SK-N-SH treated with all-trans-retinoic acid at 6 μM for 48 hours (cell line): Measurements from ENCODE around the gene CCL25.

ENCODE experiments used
- ATAC-seq: fragments of 200-7000 bp; cut with Tn5 transposase; 3 replicates; pipeline ENCODE4 v1.9.1; 2020; ENCODE audit warnings: mild to moderate bottlenecking, moderate library complexity
- ARNTL ChIP-seq: fragments of 450-650 bp; formaldehyde crosslinking; IDR thresholded peaks from 2 replicates; pipeline ENCODE4 v1.5.0; 2020; ENCODE audit warnings: low read depth, mild to moderate bottlenecking, moderate library complexity, borderline replicate concordance
- BACH2 ChIP-seq: fragments of 250-450 bp; sonication (Bioruptor Pico); IDR thresholded peaks from 2 replicates; pipeline ENCODE4 v1.9.0; 2021; ENCODE audit warnings: mild to moderate bottlenecking, borderline replicate concordance
- CREB5 ChIP-seq: fragments of 250-450 bp; sonication (Bioruptor Pico); IDR thresholded peaks from 2 replicates; pipeline ENCODE4 v1.5.1; 2020; ENCODE audit warnings: low read depth, mild to moderate bottlenecking, moderate library complexity
- CSDC2 ChIP-seq: fragments of 250-450 bp; sonication (Bioruptor Pico); IDR thresholded peaks from 2 replicates; pipeline ENCODE4 v1.5.0; 2020; ENCODE audit warnings: mild to moderate bottlenecking, moderate library complexity
- ESRRG ChIP-seq: fragments of 250-450 bp; sonication (Bioruptor Pico); IDR thresholded peaks from 2 replicates; pipeline ENCODE4 v1.6.1; 2021; ENCODE audit warnings: mild to moderate bottlenecking
- GLIS3 ChIP-seq: fragments of 250-450 bp; sonication (Bioruptor Pico); IDR thresholded peaks from 2 replicates; pipeline ENCODE4 v1.5.0; 2020; ENCODE audit warnings: mild to moderate bottlenecking, moderate library complexity
- ISL1 ChIP-seq: fragments of 250-450 bp; sonication (Bioruptor Pico); IDR thresholded peaks from 2 replicates; pipeline ENCODE4 v2.1.2; 2022; ENCODE audit warnings: mild to moderate bottlenecking, moderate library complexity
- OSR1 ChIP-seq: fragments of 250-450 bp; sonication (Bioruptor Pico); IDR thresholded peaks from 2 replicates; pipeline ENCODE4 v1.8.0; 2022; ENCODE audit warnings: moderate library complexity, mild to moderate bottlenecking, inconsistent platforms
- PPARA ChIP-seq: fragments of 250-450 bp; sonication (Bioruptor Pico); IDR thresholded peaks from 2 replicates; pipeline ENCODE4 v1.5.0; 2020; ENCODE audit warnings: mild to moderate bottlenecking, borderline replicate concordance
- SNAI2 ChIP-seq: fragments of 250-450 bp; sonication (Bioruptor Pico); IDR thresholded peaks from 2 replicates; pipeline ENCODE4 v1.5.0; 2020; ENCODE audit warnings: mild to moderate bottlenecking, moderate library complexity
- TCF4 ChIP-seq: fragments of 250-450 bp; sonication (Bioruptor Pico); IDR thresholded peaks from 2 replicates; pipeline ENCODE4 v1.8.0; 2021; ENCODE audit warnings: mild to moderate bottlenecking, moderate library complexity, borderline replicate concordance
- TSHZ2 ChIP-seq: fragments of 250-450 bp; sonication (Bioruptor Pico); IDR thresholded peaks from 2 replicates; pipeline ENCODE4 v1.5.0; 2020; ENCODE audit warnings: mild to moderate bottlenecking, moderate library complexity
- ZC3H10 ChIP-seq: fragments of 250-450 bp; sonication (Bioruptor Pico); IDR thresholded peaks from 2 replicates; pipeline ENCODE4 v1.5.1; 2021; ENCODE audit warnings: mild to moderate bottlenecking, moderate library complexity
- ZFP3 ChIP-seq: fragments of 250-450 bp; sonication (Bioruptor Pico); IDR thresholded peaks from 2 replicates; pipeline ENCODE4 v1.5.0; 2020; ENCODE audit warnings: mild to moderate bottlenecking, moderate library complexity
- ZFP30 ChIP-seq: fragments of 450-650 bp; formaldehyde crosslinking; IDR thresholded peaks from 2 replicates; pipeline ENCODE4 v1.5.0; 2022; ENCODE audit warnings: mild to moderate bottlenecking, moderate library complexity
- ZNF565 ChIP-seq: fragments of 450-650 bp; formaldehyde crosslinking; conservative IDR thresholded peaks from 2 replicates; pipeline ENCODE4 v1.5.0; 2020; ENCODE audit warnings: low read depth, mild to moderate bottlenecking, moderate library complexity
- ZNF8 ChIP-seq: fragments of 450-650 bp; formaldehyde crosslinking; IDR thresholded peaks from 2 replicates; pipeline ENCODE4 v1.5.0; 2020; ENCODE audit warnings: mild to moderate bottlenecking, moderate library complexity
- TF ChIP-seq, protein P1 (sequence below): fragments of 250-450 bp; sonication (Bioruptor Pico); IDR thresholded peaks from 2 replicates; pipeline ENCODE4 v1.8.0; 2020; ENCODE audit warnings: mild to moderate bottlenecking, moderate library complexity, borderline replicate concordance
- TF ChIP-seq, protein P2 (sequence below): fragments of 250-450 bp; sonication (Bioruptor Pico); IDR thresholded peaks from 2 replicates; pipeline ENCODE4 v1.8.0; 2021; ENCODE audit warnings: low read depth, mild to moderate bottlenecking, moderate library complexity, borderline replicate concordance
- TF ChIP-seq, protein P3 (sequence below): fragments of 250-450 bp; sonication (Bioruptor Pico); IDR thresholded peaks from 2 replicates; pipeline ENCODE4 v1.5.1; 2021; ENCODE audit warnings: mild to moderate bottlenecking, moderate library complexity

CCL25 gene

DNA sequence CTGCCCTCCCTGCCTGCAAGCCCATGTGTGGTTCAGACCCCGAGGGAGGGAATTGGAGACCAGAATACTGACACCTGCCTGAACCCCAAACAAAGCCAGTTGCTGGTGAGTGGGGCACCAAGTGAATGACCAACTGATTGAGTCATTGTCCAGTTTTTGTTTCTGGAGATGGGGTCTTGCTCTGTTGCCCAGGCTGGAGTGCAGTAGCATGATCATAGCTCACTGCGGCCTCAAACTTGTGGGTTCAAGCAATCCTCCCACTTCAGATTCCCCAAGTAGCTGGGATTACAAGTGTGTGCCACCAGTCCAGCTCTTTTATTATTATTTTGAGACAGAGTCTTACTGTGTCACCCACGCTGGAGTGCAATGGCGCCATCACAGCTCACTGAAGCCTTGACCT lies 4.0 kb downstream of the CCL25 start:
- TF ChIP-seq, protein P1, sequence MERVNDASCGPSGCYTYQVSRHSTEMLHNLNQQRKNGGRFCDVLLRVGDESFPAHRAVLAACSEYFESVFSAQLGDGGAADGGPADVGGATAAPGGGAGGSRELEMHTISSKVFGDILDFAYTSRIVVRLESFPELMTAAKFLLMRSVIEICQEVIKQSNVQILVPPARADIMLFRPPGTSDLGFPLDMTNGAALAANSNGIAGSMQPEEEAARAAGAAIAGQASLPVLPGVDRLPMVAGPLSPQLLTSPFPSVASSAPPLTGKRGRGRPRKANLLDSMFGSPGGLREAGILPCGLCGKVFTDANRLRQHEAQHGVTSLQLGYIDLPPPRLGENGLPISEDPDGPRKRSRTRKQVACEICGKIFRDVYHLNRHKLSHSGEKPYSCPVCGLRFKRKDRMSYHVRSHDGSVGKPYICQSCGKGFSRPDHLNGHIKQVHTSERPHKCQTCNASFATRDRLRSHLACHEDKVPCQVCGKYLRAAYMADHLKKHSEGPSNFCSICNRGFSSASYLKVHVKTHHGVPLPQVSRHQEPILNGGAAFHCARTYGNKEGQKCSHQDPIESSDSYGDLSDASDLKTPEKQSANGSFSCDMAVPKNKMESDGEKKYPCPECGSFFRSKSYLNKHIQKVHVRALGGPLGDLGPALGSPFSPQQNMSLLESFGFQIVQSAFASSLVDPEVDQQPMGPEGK (CRISPR knock-in tag): no peak
- TF ChIP-seq ISL1 (CRISPR knock-in tag) (no peak), CREB5 (no peak), ZNF565 (no peak), PPARA (CRISPR knock-in tag) (no peak), ARNTL (CRISPR knock-in tag) (no peak), BACH2 (no peak), GLIS3 (no peak)
- ATAC-seq: no peak

DNA sequence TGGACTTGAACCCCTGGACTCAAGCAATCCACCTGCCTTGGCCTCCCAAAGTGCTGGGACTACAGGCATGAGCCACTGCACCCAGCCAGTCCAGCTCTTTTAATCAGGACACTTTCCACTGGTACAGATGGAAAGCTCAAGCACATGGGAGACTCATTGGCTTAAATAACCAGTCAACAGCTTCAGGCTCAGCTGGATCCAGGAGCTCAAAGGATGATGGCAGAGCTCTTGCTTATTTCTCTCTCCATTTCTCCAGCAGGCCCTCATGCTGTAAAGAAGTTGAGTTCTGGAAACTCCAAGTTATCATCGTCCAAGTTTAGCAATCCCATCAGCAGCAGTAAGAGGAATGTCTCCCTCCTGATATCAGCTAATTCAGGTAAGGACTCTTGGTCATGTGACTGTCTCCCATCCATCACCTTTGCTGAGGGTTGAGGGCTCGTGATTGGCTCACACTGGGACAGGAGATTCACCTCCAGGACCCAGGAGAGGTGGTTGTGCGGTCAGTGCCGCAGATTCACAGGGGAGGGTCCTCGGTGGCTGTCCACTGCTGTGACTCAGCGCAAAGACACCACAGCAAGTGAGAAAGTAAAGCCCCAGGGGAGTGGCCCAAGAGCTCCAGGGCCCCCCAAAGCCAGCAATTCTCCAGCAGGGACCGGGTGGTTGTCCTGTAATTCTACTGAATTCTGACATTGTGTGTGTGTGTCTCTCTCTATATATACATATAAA lies 5.1 kb downstream of the CCL25 start:
- ATAC-seq: no peak
- no peak for TF ChIP-seq GLIS3
- no peak for TF ChIP-seq ZNF565
- TF ChIP-seq PPARA (CRISPR knock-in tag): no peak
- TF ChIP-seq ZFP3 (CRISPR knock-in tag): no peak
- no peak for TF ChIP-seq CREB5
- TF ChIP-seq SNAI2: no peak
- TF ChIP-seq OSR1 (CRISPR knock-in tag): no peak
- TF ChIP-seq BACH2: no peak
- TF ChIP-seq ARNTL (CRISPR knock-in tag): no peak
- no peak for TF ChIP-seq ZFP30 (CRISPR knock-in tag)
- TF ChIP-seq ZNF8: no peak
- TF ChIP-seq, protein P1 (CRISPR knock-in tag): no peak
- no peak for TF ChIP-seq ZC3H10 (CRISPR knock-in tag)
- TF ChIP-seq ISL1 (CRISPR knock-in tag): no peak
- no peak for TF ChIP-seq TCF4 (CRISPR knock-in tag)
- TF ChIP-seq, protein P2, sequence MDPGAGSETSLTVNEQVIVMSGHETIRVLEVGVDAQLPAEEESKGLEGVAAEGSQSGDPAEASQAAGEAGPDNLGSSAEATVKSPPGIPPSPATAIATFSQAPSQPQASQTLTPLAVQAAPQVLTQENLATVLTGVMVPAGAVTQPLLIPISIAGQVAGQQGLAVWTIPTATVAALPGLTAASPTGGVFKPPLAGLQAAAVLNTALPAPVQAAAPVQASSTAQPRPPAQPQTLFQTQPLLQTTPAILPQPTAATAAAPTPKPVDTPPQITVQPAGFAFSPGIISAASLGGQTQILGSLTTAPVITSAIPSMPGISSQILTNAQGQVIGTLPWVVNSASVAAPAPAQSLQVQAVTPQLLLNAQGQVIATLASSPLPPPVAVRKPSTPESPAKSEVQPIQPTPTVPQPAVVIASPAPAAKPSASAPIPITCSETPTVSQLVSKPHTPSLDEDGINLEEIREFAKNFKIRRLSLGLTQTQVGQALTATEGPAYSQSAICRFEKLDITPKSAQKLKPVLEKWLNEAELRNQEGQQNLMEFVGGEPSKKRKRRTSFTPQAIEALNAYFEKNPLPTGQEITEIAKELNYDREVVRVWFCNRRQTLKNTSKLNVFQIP (CRISPR knock-in tag): no peak
- TF ChIP-seq ESRRG: no peak
- no peak for TF ChIP-seq CSDC2
- TF ChIP-seq, protein P3, sequence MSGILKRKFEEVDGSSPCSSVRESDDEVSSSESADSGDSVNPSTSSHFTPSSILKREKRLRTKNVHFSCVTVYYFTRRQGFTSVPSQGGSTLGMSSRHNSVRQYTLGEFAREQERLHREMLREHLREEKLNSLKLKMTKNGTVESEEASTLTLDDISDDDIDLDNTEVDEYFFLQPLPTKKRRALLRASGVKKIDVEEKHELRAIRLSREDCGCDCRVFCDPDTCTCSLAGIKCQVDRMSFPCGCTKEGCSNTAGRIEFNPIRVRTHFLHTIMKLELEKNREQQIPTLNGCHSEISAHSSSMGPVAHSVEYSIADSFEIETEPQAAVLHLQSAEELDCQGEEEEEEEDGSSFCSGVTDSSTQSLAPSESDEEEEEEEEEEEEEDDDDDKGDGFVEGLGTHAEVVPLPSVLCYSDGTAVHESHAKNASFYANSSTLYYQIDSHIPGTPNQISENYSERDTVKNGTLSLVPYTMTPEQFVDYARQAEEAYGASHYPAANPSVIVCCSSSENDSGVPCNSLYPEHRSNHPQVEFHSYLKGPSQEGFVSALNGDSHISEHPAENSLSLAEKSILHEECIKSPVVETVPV (CRISPR knock-in tag): no peak
- TF ChIP-seq TSHZ2: no peak
